Tibial nerve (tissue), 4 donors: Measurements from ENCODE around the gene ASB13. TPM values are rescaled to one million over a fixed set of nuclear protein-coding genes. Genes with fewer than 3 reads are reported as not detected.

Source experiments
- DNase-seq, 2 donors: peaks; one replicate each; pipeline ENCODE4 v3.0.0-alpha.2; 2019; ENCODE audit warnings: low spot score in 2 of 2
- H3K27ac ChIP-seq, 4 donors: fragments of 200-600 bp; sonication (generic) in 3 of 4; one replicate each; pipeline ENCODE4 v1.5.1; 2017 to 2019; ENCODE audit warnings: mild to moderate bottlenecking in 1 of 4
- H3K27me3 ChIP-seq, 2 donors: fragments of 200-600 bp; sonication (generic) in 1 of 2; one replicate each; pipeline versions ENCODE4 v1.5.1 to v1.6.0; 2017 to 2019
- H3K36me3 ChIP-seq, 3 donors: fragments of 200-600 bp; sonication (generic); one replicate each; pipeline ENCODE4 v1.5.1; 2018 to 2019
- H3K4me1 ChIP-seq, 4 donors: fragments of 200-600 bp; sonication (generic) in 3 of 4; one replicate each; pipeline ENCODE4 v1.5.1; 2017 to 2019
- H3K4me3 ChIP-seq, 4 donors: fragments of 200-600 bp; sonication (generic) in 3 of 4; one replicate each; pipeline ENCODE4 v1.5.1; 2017 to 2019; ENCODE audit warnings: mild to moderate bottlenecking in 1 of 4, moderate library complexity in 1 of 4
- H3K9me3 ChIP-seq, 4 donors: fragments of 200-600 bp; sonication (generic) in 3 of 4; one replicate each; pipeline ENCODE4 v1.5.1; 2017 to 2019
- EP300 ChIP-seq, 2 donors: sonication (generic); formaldehyde crosslinking; IDR thresholded peaks; one replicate each; pipeline ENCODE4 v1.6.1; 2017; ENCODE audit warnings: antibody characterized with exemption in 2 of 2, mild to moderate bottlenecking in 1 of 2
- POLR2A ChIP-seq, 2 donors: fragments of 450-650 bp; IDR thresholded peaks; one replicate each; pipeline ENCODE4 v1.6.1; 2017; ENCODE audit warnings: antibody characterized with exemption in 2 of 2, mild to moderate bottlenecking in 2 of 2, moderate library complexity in 2 of 2
- WGBS, 2 donors: methylation state at CpG; one replicate each; pipeline ENCODE4 v1.1.5; 2018; 5-methylcytosine and 5-hydroxymethylcytosine counted together
- total RNA-seq, 4 donors: library from RNA; depleted of rRNA; stranded (reverse); fragments of >200 nt; gene quantifications; one replicate each; pipeline ENCODE4 v1.1.0, GENCODE V29; 2016
- TF ChIP-seq, protein P1 (sequence below), 5 experiments: fragments of 200-600 bp in 3 of 5; fragments of 450-650 bp in 2 of 5; sonication (generic) in 3 of 5; IDR thresholded peaks; one replicate each; pipeline ENCODE4 v1.5.1; 2016 to 2019; ENCODE audit warnings: antibody characterized with exemption in 5 of 5, mild to moderate bottlenecking in 3 of 5, moderate library complexity in 2 of 5

ASB13 gene, protein sequence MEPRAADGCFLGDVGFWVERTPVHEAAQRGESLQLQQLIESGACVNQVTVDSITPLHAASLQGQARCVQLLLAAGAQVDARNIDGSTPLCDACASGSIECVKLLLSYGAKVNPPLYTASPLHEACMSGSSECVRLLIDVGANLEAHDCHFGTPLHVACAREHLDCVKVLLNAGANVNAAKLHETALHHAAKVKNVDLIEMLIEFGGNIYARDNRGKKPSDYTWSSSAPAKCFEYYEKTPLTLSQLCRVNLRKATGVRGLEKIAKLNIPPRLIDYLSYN
- 10 to 100 TPM; 18.3 to 39.2 (median 32.3) TPM for total RNA-seq

DNA sequence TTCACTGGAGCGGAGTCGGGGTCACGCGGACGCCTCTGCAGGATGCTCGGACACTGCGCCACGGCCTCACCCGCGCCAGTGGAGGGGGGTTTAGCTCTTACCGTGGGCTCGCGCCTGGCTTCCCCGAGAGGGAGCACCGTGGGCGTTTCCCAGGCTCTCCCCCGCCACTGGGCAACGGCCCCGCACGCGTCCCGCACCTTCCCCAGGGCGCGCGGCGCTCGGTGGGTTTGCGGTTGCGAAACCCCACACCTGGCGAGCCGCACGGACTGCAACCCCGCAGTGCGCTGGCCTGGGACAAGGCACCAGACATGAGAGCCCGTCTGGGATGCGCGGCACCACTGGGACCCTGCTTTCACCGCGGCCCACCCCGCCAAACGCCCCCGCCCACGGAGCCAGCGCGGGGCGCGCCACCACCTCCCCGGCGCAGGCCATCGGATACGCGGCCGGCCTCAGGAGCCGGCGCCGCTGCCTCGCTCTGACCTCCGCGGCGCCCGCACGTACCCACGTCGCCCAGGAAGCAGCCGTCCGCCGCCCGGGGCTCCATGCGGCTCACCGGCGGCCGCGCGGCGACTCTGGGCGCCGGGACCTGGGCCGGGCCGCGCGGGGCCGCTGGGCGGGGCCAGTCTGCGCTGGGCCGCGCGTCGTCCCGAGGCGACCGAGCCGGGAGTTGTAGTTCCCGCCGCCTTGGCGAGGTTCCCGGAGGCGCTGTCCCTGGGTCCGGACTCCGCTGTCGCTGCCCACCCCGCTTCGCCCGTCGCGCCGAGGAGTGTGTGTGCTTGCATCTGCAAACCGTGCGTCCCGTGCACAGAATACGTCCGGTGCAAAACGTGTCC, at the start of gene ASB13:
TSS of gene ASB13 (minus strand) at position 588 of the 833 bp plus-strand sequence. CDS start at position 544, 44 bp downstream.
- peak within 1 kb of the TSS in 3 of 4 donors; percentile 79 to 86 (median 86) for H3K27ac ChIP-seq
- DNase-seq, result no peak
- 0 to 1% methylated on average over 8 to 40 of the region's 112 CpGs for WGBS, 2 donors
- no peaks in the 10 kb centered on the region for H3K27me3 ChIP-seq
- peaks cover 0 to 39% (median 4%) of the 10 kb centered on the region in 4 donors for H3K4me1 ChIP-seq
- H3K4me3 ChIP-seq, result peak within 1 kb of the TSS; percentile 70 to 97 (median 92)
- H3K9me3 ChIP-seq, result no peaks in the 10 kb centered on the region
- H3K36me3 ChIP-seq, result no peaks in the 10 kb centered on the region
- TF ChIP-seq POLR2A (IDR thresholded peaks at IDR 0.05) (peak; percentile 26 to 60), EP300 (IDR thresholded peaks at IDR 0.05) (peak in 1 of 2 donors; percentile 28)
- TF ChIP-seq, protein P1, sequence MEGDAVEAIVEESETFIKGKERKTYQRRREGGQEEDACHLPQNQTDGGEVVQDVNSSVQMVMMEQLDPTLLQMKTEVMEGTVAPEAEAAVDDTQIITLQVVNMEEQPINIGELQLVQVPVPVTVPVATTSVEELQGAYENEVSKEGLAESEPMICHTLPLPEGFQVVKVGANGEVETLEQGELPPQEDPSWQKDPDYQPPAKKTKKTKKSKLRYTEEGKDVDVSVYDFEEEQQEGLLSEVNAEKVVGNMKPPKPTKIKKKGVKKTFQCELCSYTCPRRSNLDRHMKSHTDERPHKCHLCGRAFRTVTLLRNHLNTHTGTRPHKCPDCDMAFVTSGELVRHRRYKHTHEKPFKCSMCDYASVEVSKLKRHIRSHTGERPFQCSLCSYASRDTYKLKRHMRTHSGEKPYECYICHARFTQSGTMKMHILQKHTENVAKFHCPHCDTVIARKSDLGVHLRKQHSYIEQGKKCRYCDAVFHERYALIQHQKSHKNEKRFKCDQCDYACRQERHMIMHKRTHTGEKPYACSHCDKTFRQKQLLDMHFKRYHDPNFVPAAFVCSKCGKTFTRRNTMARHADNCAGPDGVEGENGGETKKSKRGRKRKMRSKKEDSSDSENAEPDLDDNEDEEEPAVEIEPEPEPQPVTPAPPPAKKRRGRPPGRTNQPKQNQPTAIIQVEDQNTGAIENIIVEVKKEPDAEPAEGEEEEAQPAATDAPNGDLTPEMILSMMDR (IDR thresholded peaks at IDR 0.05), result no peak

DNA sequence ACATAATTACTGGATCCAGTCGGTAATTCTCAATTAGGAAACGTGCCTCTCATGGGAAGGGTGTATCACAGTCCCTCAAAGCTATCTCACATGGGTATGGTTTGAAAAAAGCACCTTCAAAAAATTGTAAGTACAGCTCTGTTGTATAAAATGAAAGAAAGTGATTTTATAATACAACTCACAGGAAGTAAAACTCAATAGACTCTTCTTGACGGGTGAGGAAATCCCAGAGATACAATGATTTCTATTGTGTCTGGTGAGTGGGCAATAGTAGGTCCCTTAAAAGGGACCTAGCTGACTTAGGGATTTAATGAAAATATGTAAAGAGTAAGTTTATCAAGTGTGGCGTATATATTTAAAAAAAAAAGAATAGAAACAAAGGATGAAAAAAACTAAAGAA, 45.2 kb upstream of the ASB13 start:
- H3K27ac ChIP-seq, result no peak overlapping the region
- TF ChIP-seq EP300 (IDR thresholded peaks at IDR 0.05) (no peak), POLR2A (IDR thresholded peaks at IDR 0.05) (no peak)
- TF ChIP-seq, protein P1 (IDR thresholded peaks at IDR 0.05), result no peak
- H3K27me3 ChIP-seq, result no peaks in the 10 kb centered on the region
- peak overlapping the region in 2 of 4 donors; percentile 8 to 10 for H3K4me3 ChIP-seq
- no peaks in the 10 kb centered on the region for H3K9me3 ChIP-seq
- no peak for DNase-seq
- peaks cover 0 to 20% (median 5%) of the 10 kb centered on the region in 4 donors for H3K4me1 ChIP-seq
- WGBS, 2 donors, result 26 to 29% methylated on average over 4 of the region's 4 CpGs
- no peaks in the 10 kb centered on the region for H3K36me3 ChIP-seq

DNA sequence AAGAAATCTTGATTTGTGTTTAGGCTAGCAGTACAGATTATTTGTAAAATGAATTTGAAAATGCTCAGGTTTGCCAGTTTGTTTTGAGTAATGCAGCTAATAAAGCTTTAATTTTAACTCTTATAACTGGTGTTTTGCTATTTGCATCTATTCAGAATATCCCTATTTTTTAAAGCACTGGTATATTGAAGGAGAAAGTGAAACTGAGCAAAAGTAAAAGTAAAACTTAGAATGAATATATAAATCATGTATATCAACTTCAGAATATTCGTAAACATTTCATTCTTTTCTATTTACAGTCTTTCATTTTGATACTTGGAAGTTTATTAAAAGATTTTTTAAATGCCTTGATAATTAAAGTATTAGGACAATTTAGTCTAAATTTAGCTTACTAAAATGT, 44.5 kb upstream of the ASB13 start:
- no peak for DNase-seq
- TF ChIP-seq POLR2A (IDR thresholded peaks at IDR 0.05) (no peak), EP300 (IDR thresholded peaks at IDR 0.05) (no peak)
- TF ChIP-seq, protein P1 (IDR thresholded peaks at IDR 0.05), result no peak
- Histone ChIP-seq H3K27ac (no peak overlapping the region), H3K27me3 (no peaks in the 10 kb centered on the region), H3K4me3 (peak overlapping the region in 2 of 4 donors; percentile 8 to 10), H3K36me3 (no peaks in the 10 kb centered on the region), H3K9me3 (no peaks in the 10 kb centered on the region), H3K4me1 (peaks cover 0 to 20% (median 5%) of the 10 kb centered on the region in 4 donors)
- 55 to 59% methylated on average over 1 of the region's 1 CpG for WGBS, 2 donors

DNA sequence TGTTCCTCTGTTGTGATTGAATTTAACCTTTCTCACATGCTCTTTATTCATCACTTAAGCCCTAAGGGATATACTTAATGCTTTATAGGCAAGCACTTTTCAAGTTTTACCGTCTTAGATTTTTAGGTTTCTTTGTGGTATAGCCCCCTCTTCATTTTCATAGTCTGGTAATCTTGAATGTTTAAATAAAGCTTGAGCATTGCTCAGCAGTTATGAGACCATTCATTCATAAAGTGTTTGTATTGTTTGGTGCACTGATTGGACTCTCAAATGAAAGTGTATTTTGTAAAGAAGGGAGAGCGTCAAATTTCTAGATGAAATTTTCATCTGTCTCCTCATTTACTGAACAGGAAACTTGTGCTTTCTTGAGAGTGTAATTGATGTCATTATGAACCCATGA, 43.5 kb upstream of the ASB13 start:
- no peaks in the 10 kb centered on the region for H3K27me3 ChIP-seq
- no peak for DNase-seq
- H3K27ac ChIP-seq, result no peak overlapping the region
- no peak overlapping the region for H3K4me3 ChIP-seq
- 27 to 45% methylated on average over 2 of the region's 2 CpGs for WGBS, 2 donors
- H3K36me3 ChIP-seq, result no peaks in the 10 kb centered on the region
- H3K4me1 ChIP-seq, result peaks cover 0 to 20% (median 5%) of the 10 kb centered on the region in 4 donors
- H3K9me3 ChIP-seq, result no peaks in the 10 kb centered on the region
- TF ChIP-seq POLR2A (IDR thresholded peaks at IDR 0.05), result no peak
- TF ChIP-seq, protein P1 (IDR thresholded peaks at IDR 0.05), result no peak
- no peak for TF ChIP-seq EP300 (IDR thresholded peaks at IDR 0.05)

DNA sequence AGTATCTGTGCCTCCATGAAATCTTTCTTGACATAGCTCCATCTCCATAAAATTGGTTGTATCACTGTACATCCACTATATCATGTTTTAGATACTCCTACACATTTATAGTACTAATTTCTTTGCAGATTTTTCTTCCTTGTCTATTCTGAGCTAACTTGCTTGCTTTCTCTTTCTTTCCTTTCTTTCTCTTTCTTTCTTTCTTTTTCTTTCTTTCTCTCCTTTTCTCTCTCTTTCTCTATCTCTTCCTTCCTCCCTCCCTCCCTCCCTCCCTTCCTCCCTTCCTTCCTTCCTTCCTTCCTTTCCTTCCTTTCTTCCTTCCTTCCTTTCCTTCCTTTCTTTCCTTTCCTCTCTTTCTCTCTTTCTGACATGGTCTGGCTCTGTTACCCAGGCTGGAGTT, 42.0 kb upstream of the ASB13 start:
- no peaks in the 10 kb centered on the region for H3K9me3 ChIP-seq
- H3K36me3 ChIP-seq, result no peaks in the 10 kb centered on the region
- peaks cover 0 to 20% (median 5%) of the 10 kb centered on the region in 4 donors for H3K4me1 ChIP-seq
- DNase-seq, result no peak
- no peak overlapping the region for H3K4me3 ChIP-seq
- no peak for TF ChIP-seq EP300 (IDR thresholded peaks at IDR 0.05)
- TF ChIP-seq, protein P1 (IDR thresholded peaks at IDR 0.05), result no peak
- no peak overlapping the region for H3K27ac ChIP-seq
- no peaks in the 10 kb centered on the region for H3K27me3 ChIP-seq
